Keratinocyte (primary cell): ENCODE measurements around the gene CORO7. TPM values are rescaled to one million over a fixed set of nuclear protein-coding genes. Genes with fewer than 3 reads are reported as not detected.

Experiments used
- DNase-seq: peaks from one replicate; pipeline ENCODE4 v3.0.0-alpha.2; 2011; ENCODE audit warnings: low read depth, missing footprints, low spot score
- FAIRE-seq: peaks from 2 replicates; lab custom pipeline; 2011; peaks lifted over from hg19 to GRCh38; lab: Jason Lieb, UNC
- H2AFZ ChIP-seq: 2 replicates; pipeline ENCODE4 v1.6.0; 2012; ENCODE audit warnings: low read length, control low read depth, inconsistent platforms; ENCODE audit not compliant: control insufficient read depth
- H3K27ac ChIP-seq: 2 replicates; pipeline ENCODE4 v1.5.1; 2011; ENCODE audit warnings: low read length; ENCODE audit not compliant: control insufficient read depth, insufficient read depth
- H3K27me3 ChIP-seq: 3 replicates; pipeline ENCODE4 v1.6.0; 2011; ENCODE audit warnings: low read length; ENCODE audit not compliant: control insufficient read depth, insufficient read depth; ENCODE audit errors: extremely low read depth
- H3K36me3 ChIP-seq, 2 experiments: 2 replicates in 1 of 2; 3 replicates in 1 of 2; pipeline ENCODE4 v1.5.1; 2011; ENCODE audit warnings: low read length in 2 of 2, mild to moderate bottlenecking in 1 of 2; ENCODE audit not compliant: control insufficient read depth in 2 of 2, insufficient read depth in 2 of 2; ENCODE audit errors: extremely low read depth in 1 of 2
- H3K4me1 ChIP-seq: 3 replicates; pipeline ENCODE4 v1.5.1; 2011; ENCODE audit warnings: low read length; ENCODE audit not compliant: control insufficient read depth, insufficient read depth; ENCODE audit errors: extremely low read depth
- H3K4me2 ChIP-seq: 3 replicates; pipeline ENCODE4 v1.6.0; 2011; ENCODE audit warnings: low read depth, low read length; ENCODE audit not compliant: control insufficient read depth, insufficient read depth; ENCODE audit errors: extremely low read depth
- H3K4me3 ChIP-seq, 3 experiments: fragments of 200-600 bp in 1 of 3; sonication (generic) in 1 of 3; 2 replicates in 2 of 3; 3 replicates in 1 of 3; pipeline ENCODE4 v1.5.1; 2011 to 2016; ENCODE audit warnings: low read length in 3 of 3, mild to moderate bottlenecking in 3 of 3, control low read depth in 2 of 3, inconsistent platforms in 1 of 3, low read depth in 1 of 3, mixed read lengths in 1 of 3, mixed run types in 1 of 3, moderate library complexity in 1 of 3; ENCODE audit not compliant: control insufficient read depth in 2 of 3, insufficient read depth in 2 of 3; ENCODE audit errors: extremely low read depth in 1 of 3
- H3K79me2 ChIP-seq: 2 replicates; pipeline ENCODE4 v1.6.0; 2012; ENCODE audit warnings: low read length; ENCODE audit not compliant: control insufficient read depth, insufficient read depth
- H3K9ac ChIP-seq: 3 replicates; pipeline ENCODE4 v1.6.0; 2011; ENCODE audit warnings: low read length; ENCODE audit not compliant: control insufficient read depth, insufficient read depth; ENCODE audit errors: extremely low read depth
- H3K9me1 ChIP-seq: 3 replicates; pipeline ENCODE4 v1.6.0; 2011; ENCODE audit warnings: low read length; ENCODE audit not compliant: control insufficient read depth, insufficient read depth; ENCODE audit errors: extremely low read depth
- H3K9me3 ChIP-seq: 2 replicates; pipeline ENCODE4 v1.5.1; 2012; ENCODE audit warnings: low read depth, low read length; ENCODE audit not compliant: control insufficient read depth
- H4K20me1 ChIP-seq: 3 replicates; pipeline ENCODE4 v1.6.0; 2011; ENCODE audit warnings: low read length; ENCODE audit not compliant: control insufficient read depth, insufficient read depth; ENCODE audit errors: extremely low read depth
- CTCF ChIP-seq, 3 experiments: IDR thresholded peaks in 1 of 3; conservative IDR thresholded peaks in 1 of 3; optimal IDR thresholded peaks in 1 of 3; 2 replicates in 2 of 3; 3 replicates in 1 of 3; pipeline versions ENCODE3 to v1.5.1; 2011; ENCODE audit warnings: low read length in 3 of 3, mild to moderate bottlenecking in 3 of 3, moderate library complexity in 2 of 3, control low read depth in 1 of 3, inconsistent platforms in 1 of 3; ENCODE audit not compliant: insufficient read depth in 2 of 3; ENCODE audit errors: extremely low read depth in 1 of 3
- EZH2 ChIP-seq: IDR thresholded peaks from one replicate; pipeline ENCODE4 v1.6.1; 2012; ENCODE audit warnings: inconsistent platforms, mild to moderate bottlenecking, low read length, moderate library complexity
- dilution Hi-C: fragments of 300-500 bp; cut with MboI; formaldehyde crosslinking; loops from one replicate; pipeline ENCODE4 v1.7.0; 2020; ENCODE audit warnings: low sequenced_read_pairs; ENCODE audit not compliant: extremely low pct_ligation_motif_present
- polyA plus RNA-seq, 5 experiments: library from polyadenylated mRNA; depleted of rRNA in 3 of 5; stranded (reverse) in 3 of 5; stranded (forward) in 1 of 5; unstranded in 1 of 5; fragments of >200 nt; gene quantifications; 1 replicate in 1 of 5; 2 replicates in 3 of 5; 3 replicates in 1 of 5; pipeline versions ENCODE4 v1.2.1 to v1.2.3, GENCODE V29; 2011 to 2012; ENCODE audit warnings: missing spikeins in 2 of 5, low read depth in 1 of 5, low replicate concordance in 1 of 5

Gene CORO7
- polyA plus RNA-seq, 1 donor (not counting 4 experiments of a cell fraction or from before 2014, with no cell fraction given): 8.4 TPM

GRCh38 chr16:4353675-4354074 is 62.7 kb downstream of the CORO7 start:
- Histone ChIP-seq H3K36me3 (peaks cover 0 to 11% of the 10 kb centered on the region in 2 experiments), H3K4me2 (no peak overlapping the region), H4K20me1 (no peaks in the 10 kb centered on the region), H3K27ac (no peak overlapping the region), H3K9me3 (no peaks in the 10 kb centered on the region), H3K27me3 (no peaks in the 10 kb centered on the region), H2AFZ (no peak overlapping the region), H3K9ac (no peak overlapping the region), H3K4me1 (peaks cover 10% of the 10 kb centered on the region), H3K79me2 (peaks cover 19% of the 10 kb centered on the region), H3K9me1 (no peaks in the 10 kb centered on the region), H3K4me3 (no peak overlapping the region)
- no peak for FAIRE-seq
- no peak for TF ChIP-seq EZH2
- TF ChIP-seq CTCF (optimal IDR thresholded peaks at IDR 0.05 in 1 of 3, IDR thresholded peaks at IDR 0.05 in 1 of 3, conservative IDR thresholded peaks at IDR 0.05 in 1 of 3; ENCODE audit: extremely low read depth in 1 of 3, insufficient read depth in 2 of 3, low read length in 3 of 3): no peak
- DNase-seq: no peak
- dilution Hi-C loops: no loop called here

- dilution Hi-C loops: no loop called here
- Histone ChIP-seq H3K4me2 (no peak overlapping the region), H3K79me2 (peaks cover 26% of the 10 kb centered on the region), H3K9me1 (no peaks in the 10 kb centered on the region), H3K9me3 (no peaks in the 10 kb centered on the region), H3K27me3 (no peaks in the 10 kb centered on the region), H3K9ac (no peak overlapping the region), H4K20me1 (no peaks in the 10 kb centered on the region), H3K36me3 (peaks cover 0 to 8% of the 10 kb centered on the region in 2 experiments), H3K4me3 (no peak overlapping the region), H2AFZ (no peak overlapping the region), H3K27ac (no peak overlapping the region), H3K4me1 (peaks cover 13% of the 10 kb centered on the region)
- DNase-seq: no peak
- FAIRE-seq: no peak
- TF ChIP-seq CTCF (optimal IDR thresholded peaks at IDR 0.05 in 1 of 3, IDR thresholded peaks at IDR 0.05 in 1 of 3, conservative IDR thresholded peaks at IDR 0.05 in 1 of 3; ENCODE audit: extremely low read depth in 1 of 3, insufficient read depth in 2 of 3, low read length in 3 of 3): no peak
- TF ChIP-seq EZH2: no peak
Observed at GRCh38 chr16:4352843-4353242, 63.6 kb downstream of the CORO7 start.
